Measurements from ENCODE around the gene SLC38A6. TPM values are rescaled to one million over a fixed set of nuclear protein-coding genes. Genes with fewer than 3 reads are reported as not detected.

The SLC38A6 gene
- total and polyA plus RNA-seq, 2 of the 8 experiments (the other 6 are each of a cell fraction or from before 2014, with no cell fraction given): 8.1 to 9.8 TPM

DNA sequence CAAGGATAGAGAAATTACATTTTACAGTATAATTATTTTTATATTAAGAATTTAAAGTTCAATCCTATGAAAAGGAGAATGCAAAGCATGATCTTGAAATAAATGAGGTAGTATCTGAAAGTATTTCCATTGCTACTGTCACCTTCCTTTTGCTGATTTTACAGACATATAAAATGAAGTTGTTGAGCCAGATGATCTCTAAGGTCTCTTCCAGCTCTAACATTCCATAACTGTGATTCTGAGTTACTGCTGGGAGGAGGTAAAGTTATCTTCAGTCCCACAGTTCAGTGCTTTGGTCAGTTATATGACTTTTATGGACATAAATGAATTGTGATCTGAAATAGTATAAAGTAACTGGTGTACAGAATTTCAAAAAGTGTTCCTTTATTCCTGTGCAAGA lies 52.8 kb downstream of the SLC38A6 start:
- no peak for DNase-seq (ENCODE audit: low read depth in 1 of 2, low spot score in 2 of 2)
- Histone ChIP-seq H3K56ac (replicated peaks; ENCODE audit: insufficient read length, low read depth, low read length) (no peak overlapping the region), H2BK20ac (ENCODE audit: low read length) (no peak overlapping the region), H2AK5ac (ENCODE audit: low read depth, low read length) (no peak overlapping the region), H3K23ac (ENCODE audit: insufficient read length) (no peak overlapping the region), H4K5ac (ENCODE audit: insufficient read length, low read depth, low read length) (no peak overlapping the region), H3K14ac (ENCODE audit: insufficient read length) (no peak overlapping the region), H3K79me2 (ENCODE audit: control insufficient read depth in 1 of 2, insufficient read depth in 2 of 2, low read length in 2 of 2) (no peaks in the 10 kb centered on the region), H2BK12ac (ENCODE audit: low read depth, low read length) (no peak overlapping the region), H3K79me1 (ENCODE audit: low read depth, low read length) (no peaks in the 10 kb centered on the region), H3K4me1 (replicated peaks in 1 of 4; ENCODE audit: control insufficient read depth in 3 of 4, insufficient read depth in 4 of 4, low read length in 3 of 4) (no peaks in the 10 kb centered on the region), H3K18ac (ENCODE audit: extremely low read depth, low read length) (no peak overlapping the region), H3K4me3 (ENCODE audit: extremely low read depth in 1 of 4, insufficient read depth in 2 of 4, low read depth in 3 of 4, low read length in 4 of 4) (no peak overlapping the region), H3K27me3 (replicated peaks in 1 of 4; ENCODE audit: control insufficient read depth in 3 of 4, extremely low read depth in 1 of 4, insufficient read depth in 3 of 4, low read length in 3 of 4) (no peaks in the 10 kb centered on the region), H4K91ac (replicated peaks; ENCODE audit: insufficient read length, low read length) (no peak overlapping the region), H2BK15ac (ENCODE audit: low read length) (no peak overlapping the region), H4K20me1 (replicated peaks in 1 of 2; ENCODE audit: control insufficient read depth in 1 of 2, insufficient read depth in 2 of 2, low read length in 2 of 2) (no peaks in the 10 kb centered on the region), H4K8ac (ENCODE audit: extremely low read depth, insufficient read depth, low read length) (no peak overlapping the region), H2BK120ac (replicated peaks; ENCODE audit: low read depth, low read length) (no peak overlapping the region), H3K27ac (ENCODE audit: low read depth, low read length) (no peak overlapping the region), H3K9me3 (ENCODE audit: insufficient read depth in 2 of 2, low read depth in 1 of 2, low read length in 1 of 2) (no peaks in the 10 kb centered on the region), H3K9ac (replicated peaks in 1 of 4; ENCODE audit: extremely low read depth in 1 of 4, low read depth in 3 of 4, low read length in 3 of 4) (peak overlapping the region in 1 of 4 experiments; percentile 34; a peak in 1 of 7 replicates), H3K4ac (replicated peaks; ENCODE audit: insufficient read length, low read depth, low read length) (no peak overlapping the region), H3K23me2 (ENCODE audit: low read depth, low read length) (no peaks in the 10 kb centered on the region), H3K4me2 (ENCODE audit: insufficient read depth in 1 of 2, low read depth in 2 of 2, low read length in 2 of 2) (no peak overlapping the region), H2AFZ (ENCODE audit: low read length) (no peak overlapping the region), H3K36me3 (ENCODE audit: control insufficient read depth in 2 of 4, insufficient read depth in 4 of 4, low read length in 3 of 4) (no peaks in the 10 kb centered on the region), H2BK5ac (ENCODE audit: low read depth, low read length) (no peak overlapping the region)
- no peak for FAIRE-seq
- TF ChIP-seq CHD2 (IDR thresholded peaks at IDR 0.05; ENCODE audit: low read length): no peak
- TF ChIP-seq NRF1 (IDR thresholded peaks at IDR 0.05; ENCODE audit: low read depth, low read length): no peak
- TF ChIP-seq POLR2AphosphoS5 (IDR thresholded peaks at IDR 0.05; ENCODE audit: low read depth, low read length): no peak
- no peak for TF ChIP-seq YY1 (IDR thresholded peaks at IDR 0.05; ENCODE audit: low read depth, low read length)
- TF ChIP-seq KDM1A (IDR thresholded peaks at IDR 0.05; ENCODE audit: borderline replicate concordance, low read length): no peak
- TF ChIP-seq POLR2A (IDR thresholded peaks at IDR 0.05; ENCODE audit: control extremely low read depth in 1 of 2, low read depth in 2 of 2, low read length in 2 of 2): no peak
- TF ChIP-seq, protein P1, sequence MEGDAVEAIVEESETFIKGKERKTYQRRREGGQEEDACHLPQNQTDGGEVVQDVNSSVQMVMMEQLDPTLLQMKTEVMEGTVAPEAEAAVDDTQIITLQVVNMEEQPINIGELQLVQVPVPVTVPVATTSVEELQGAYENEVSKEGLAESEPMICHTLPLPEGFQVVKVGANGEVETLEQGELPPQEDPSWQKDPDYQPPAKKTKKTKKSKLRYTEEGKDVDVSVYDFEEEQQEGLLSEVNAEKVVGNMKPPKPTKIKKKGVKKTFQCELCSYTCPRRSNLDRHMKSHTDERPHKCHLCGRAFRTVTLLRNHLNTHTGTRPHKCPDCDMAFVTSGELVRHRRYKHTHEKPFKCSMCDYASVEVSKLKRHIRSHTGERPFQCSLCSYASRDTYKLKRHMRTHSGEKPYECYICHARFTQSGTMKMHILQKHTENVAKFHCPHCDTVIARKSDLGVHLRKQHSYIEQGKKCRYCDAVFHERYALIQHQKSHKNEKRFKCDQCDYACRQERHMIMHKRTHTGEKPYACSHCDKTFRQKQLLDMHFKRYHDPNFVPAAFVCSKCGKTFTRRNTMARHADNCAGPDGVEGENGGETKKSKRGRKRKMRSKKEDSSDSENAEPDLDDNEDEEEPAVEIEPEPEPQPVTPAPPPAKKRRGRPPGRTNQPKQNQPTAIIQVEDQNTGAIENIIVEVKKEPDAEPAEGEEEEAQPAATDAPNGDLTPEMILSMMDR (IDR thresholded peaks at IDR 0.05; ENCODE audit: control extremely low read depth in 1 of 3, insufficient read depth in 1 of 3, low read depth in 1 of 3, low read length in 3 of 3): no peak
- TF ChIP-seq POU5F1 (IDR thresholded peaks at IDR 0.05; ENCODE audit: low read depth, low read length): no peak
- TF ChIP-seq SP2 (IDR thresholded peaks at IDR 0.05; ENCODE audit: low read length): no peak
- no peak for TF ChIP-seq GABPA (IDR thresholded peaks at IDR 0.05; ENCODE audit: borderline replicate concordance, insufficient read depth, low read length)
- no peak for TF ChIP-seq EZH2 (IDR thresholded peaks at IDR 0.05; ENCODE audit: low read depth, low read length, severe bottlenecking)
- TF ChIP-seq ZNF274 (IDR thresholded peaks at IDR 0.05; ENCODE audit: borderline replicate concordance, extremely low read depth, low read length): no peak
- no peak for TF ChIP-seq SIX5 (IDR thresholded peaks at IDR 0.05; ENCODE audit: low read depth, low read length)
- no peak for TF ChIP-seq GTF2F1 (IDR thresholded peaks at IDR 0.05; ENCODE audit: borderline replicate concordance, low read depth, low read length)
- ChIA-PET POLR2A (ENCODE audit: partially characterized antibody) (no interaction called here), CTCF (ENCODE audit: partially characterized antibody) (interaction anchor here (0.7 to 2.2 kb wide), 3 partner anchors 9 to 140 kb away, joined by 3 to 8 read pairs (median 5); no protein-coding TSS in a partner anchor)
